ENCODE results near the gene NBEA.

NBEA gene

DNA sequence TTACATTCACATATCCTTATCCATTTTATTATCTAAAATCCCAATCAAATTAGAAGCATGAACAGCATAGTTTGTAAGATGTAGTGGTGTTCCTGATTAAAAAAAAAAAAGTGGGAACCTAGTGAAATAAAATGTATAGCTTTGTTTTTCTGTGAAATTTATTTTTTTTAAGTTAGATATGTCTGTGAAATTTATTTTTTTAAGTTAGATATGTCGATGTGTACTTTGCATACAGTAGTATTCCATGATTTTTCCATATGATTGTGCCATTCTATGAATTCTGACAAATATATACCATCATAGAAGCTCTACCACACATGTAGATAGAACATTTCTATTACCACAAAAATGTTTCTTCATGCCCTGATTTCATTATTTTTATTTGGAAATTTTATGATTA lies 540.5 kb downstream of the NBEA start:
- H3K4me1 Mint-ChIP-seq (ENCODE audit: low read depth): no peaks in the 10 kb centered on the region
- H3K36me3 Mint-ChIP-seq (ENCODE audit: low read depth): no peaks in the 10 kb centered on the region
- no peaks in the 10 kb centered on the region for H3K9me3 Mint-ChIP-seq
- no peak overlapping the region for H3K4me3 Mint-ChIP-seq
- intact Hi-C loops (cut with micrococcal nuclease): no loop called here
- peaks cover 29% of the 10 kb centered on the region for H3K27me3 Mint-ChIP-seq
- H3K27ac Mint-ChIP-seq: no peak overlapping the region

DNA sequence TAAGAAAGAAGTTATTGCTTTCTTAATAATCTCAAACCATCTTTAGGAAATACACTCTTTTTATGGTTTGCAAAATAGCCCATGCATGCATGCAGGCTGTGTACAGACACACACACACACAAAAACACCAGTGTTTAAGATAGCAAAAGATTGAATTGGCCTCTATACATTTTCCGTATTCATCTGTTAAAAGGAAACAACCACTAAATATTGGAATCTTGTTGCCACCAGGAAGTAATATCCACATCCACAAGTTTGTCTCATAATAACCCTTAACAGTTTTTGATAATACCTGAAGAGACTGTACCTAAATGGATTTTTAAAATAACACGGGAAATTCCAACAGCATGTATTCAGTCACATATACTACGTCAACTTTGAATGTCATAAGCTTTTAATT lies 541.7 kb downstream of the NBEA start:
- Mint-ChIP-seq H3K4me3 (no peak overlapping the region), H3K9me3 (no peaks in the 10 kb centered on the region), H3K4me1 (ENCODE audit: low read depth) (no peaks in the 10 kb centered on the region), H3K36me3 (ENCODE audit: low read depth) (no peaks in the 10 kb centered on the region), H3K27ac (no peak overlapping the region), H3K27me3 (peaks cover 16% of the 10 kb centered on the region)
- intact Hi-C loops (cut with micrococcal nuclease): no loop called here

DNA sequence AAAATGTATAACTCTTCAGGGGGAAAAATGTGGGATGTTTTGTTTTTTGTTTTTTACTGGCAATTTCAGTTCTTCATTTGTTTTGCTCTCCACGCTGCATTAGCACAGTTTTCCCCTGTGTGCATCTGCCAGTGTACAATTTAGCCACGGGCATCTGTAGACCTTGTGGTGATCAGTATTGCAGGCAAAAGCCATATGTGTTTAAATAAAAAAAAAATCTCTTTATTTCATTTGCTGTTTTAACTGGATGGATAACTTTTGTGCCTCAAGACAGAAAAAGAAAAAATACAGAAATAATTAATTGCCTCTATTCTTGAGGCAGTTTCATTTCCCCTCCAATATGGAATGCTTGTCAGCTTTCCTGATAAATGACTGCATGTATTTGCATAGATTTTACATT lies 542.3 kb downstream of the NBEA start:
- intact Hi-C loops (cut with micrococcal nuclease): no loop called here
- no peak overlapping the region for H3K27ac Mint-ChIP-seq

DNA sequence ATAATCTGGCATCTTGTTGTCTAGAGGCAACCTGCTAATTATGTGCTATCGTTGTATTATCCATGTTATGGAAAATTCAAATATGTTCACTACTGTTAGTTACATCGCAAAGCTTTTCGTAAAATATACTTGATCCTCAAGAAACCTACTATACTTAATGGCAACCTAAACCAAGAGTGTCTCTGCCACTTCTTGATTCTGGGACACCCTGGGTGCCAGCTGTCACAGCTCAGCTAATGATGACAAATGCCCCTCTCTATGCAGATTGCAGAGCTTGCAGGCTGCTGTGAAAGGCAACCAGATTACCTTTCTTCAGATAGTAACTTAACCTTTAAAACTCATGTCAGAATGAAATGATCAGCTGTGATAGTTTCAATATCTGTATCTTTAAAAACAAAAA lies 543.4 kb downstream of the NBEA start:
- Mint-ChIP-seq H3K36me3 (ENCODE audit: low read depth) (no peaks in the 10 kb centered on the region), H3K27me3 (peaks cover 7% of the 10 kb centered on the region), H3K4me1 (ENCODE audit: low read depth) (no peaks in the 10 kb centered on the region), H3K4me3 (no peak overlapping the region), H3K9me3 (no peaks in the 10 kb centered on the region), H3K27ac (no peak overlapping the region)
- intact Hi-C loops (cut with micrococcal nuclease): no loop called here

More for the DNA sequence above, 542.3 kb downstream of the NBEA start:
- no peaks in the 10 kb centered on the region for H3K9me3 Mint-ChIP-seq
- no peaks in the 10 kb centered on the region for H3K36me3 Mint-ChIP-seq (ENCODE audit: low read depth)
- no peak overlapping the region for H3K4me3 Mint-ChIP-seq
- H3K27me3 Mint-ChIP-seq: peaks cover 10% of the 10 kb centered on the region
- H3K4me1 Mint-ChIP-seq (ENCODE audit: low read depth): no peaks in the 10 kb centered on the region

DNA sequence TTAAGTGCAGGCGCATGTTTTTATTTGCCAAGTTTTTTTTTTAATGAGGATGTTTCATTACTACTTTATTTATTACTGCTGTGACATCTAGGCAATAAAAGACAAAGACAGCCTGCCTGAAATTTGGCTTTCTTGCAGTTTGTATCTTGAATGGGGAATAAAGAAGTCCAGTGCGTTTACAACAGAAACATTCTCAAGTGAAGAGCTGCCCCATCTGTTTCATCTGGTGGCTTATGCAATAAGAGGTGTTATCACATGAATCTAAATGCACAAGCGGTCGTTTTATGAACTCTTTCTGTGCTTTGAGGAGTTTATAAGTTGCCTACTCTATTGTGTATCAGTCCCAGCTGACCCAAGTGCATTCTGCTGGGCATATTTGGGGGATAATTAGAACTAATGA lies 547.0 kb downstream of the NBEA start:
- H3K4me1 Mint-ChIP-seq (ENCODE audit: low read depth): no peaks in the 10 kb centered on the region
- H3K27ac Mint-ChIP-seq: no peak overlapping the region
- no peaks in the 10 kb centered on the region for H3K36me3 Mint-ChIP-seq (ENCODE audit: low read depth)
- peaks cover 2% of the 10 kb centered on the region for H3K27me3 Mint-ChIP-seq
- intact Hi-C loops (cut with micrococcal nuclease): no loop called here
- no peak overlapping the region for H3K4me3 Mint-ChIP-seq
- no peaks in the 10 kb centered on the region for H3K9me3 Mint-ChIP-seq

DNA sequence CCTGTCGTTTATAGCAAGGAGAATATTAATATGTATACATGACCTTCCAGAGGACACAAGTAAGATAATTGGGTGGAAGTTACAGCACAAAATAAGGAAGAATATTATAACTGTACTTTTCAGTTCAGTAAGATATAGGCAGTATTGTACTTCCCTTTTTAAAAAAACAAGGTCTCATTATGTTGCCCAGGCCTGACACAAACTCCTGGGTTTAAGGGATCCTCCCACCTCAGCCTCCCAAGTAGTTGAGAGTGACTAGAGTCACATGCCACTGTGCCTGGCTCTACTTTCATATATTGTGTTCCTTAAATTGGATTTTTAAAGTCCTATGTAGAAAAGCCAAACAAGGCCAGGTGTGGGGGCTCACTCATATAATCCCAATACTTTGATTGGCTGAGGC lies 553.9 kb downstream of the NBEA start:
- H3K9me3 Mint-ChIP-seq: peaks cover 8% of the 10 kb centered on the region
- intact Hi-C loops (cut with micrococcal nuclease): no loop called here

DNA sequence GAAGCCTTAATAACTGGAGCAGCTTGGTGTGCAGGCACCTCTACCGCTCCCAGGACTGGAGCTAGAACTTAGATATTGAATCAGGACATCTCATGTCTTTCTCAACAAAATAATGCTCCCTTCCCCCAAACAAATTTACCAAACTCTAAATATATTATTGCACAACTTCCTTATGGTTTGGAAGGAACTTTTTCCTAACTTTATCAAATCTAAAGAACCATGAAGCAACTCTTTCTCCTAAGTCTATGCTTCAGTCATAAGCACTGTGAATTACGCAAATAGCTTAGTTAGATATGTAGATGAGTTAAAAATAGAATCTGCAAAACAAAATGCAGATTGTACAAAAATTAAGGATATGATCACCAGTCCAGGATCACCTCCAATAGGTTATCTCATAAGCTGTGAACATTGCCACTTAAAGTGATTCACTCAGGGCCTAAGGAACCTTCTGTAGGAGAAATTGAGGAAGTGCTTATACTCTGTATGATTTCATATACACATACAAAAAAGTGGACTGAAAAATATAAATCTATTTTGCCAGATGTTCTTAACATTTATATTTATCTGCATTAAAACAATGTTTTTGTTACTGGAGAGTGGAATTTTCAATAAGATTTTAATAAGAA lies 554.8 kb downstream of the NBEA start:
- Mint-ChIP-seq H3K4me3 (no peak overlapping the region), H3K27ac (no peak overlapping the region), H3K36me3 (ENCODE audit: low read depth) (no peaks in the 10 kb centered on the region), H3K27me3 (no peaks in the 10 kb centered on the region), H3K9me3 (peaks cover 8% of the 10 kb centered on the region), H3K4me1 (ENCODE audit: low read depth) (peaks cover 8% of the 10 kb centered on the region)
- intact Hi-C loops (cut with micrococcal nuclease): no loop called here

More for the DNA sequence above, 553.9 kb downstream of the NBEA start:
- Mint-ChIP-seq H3K4me3 (no peak overlapping the region), H3K27ac (no peak overlapping the region), H3K4me1 (ENCODE audit: low read depth) (peaks cover 8% of the 10 kb centered on the region), H3K27me3 (no peaks in the 10 kb centered on the region), H3K36me3 (ENCODE audit: low read depth) (no peaks in the 10 kb centered on the region)

DNA sequence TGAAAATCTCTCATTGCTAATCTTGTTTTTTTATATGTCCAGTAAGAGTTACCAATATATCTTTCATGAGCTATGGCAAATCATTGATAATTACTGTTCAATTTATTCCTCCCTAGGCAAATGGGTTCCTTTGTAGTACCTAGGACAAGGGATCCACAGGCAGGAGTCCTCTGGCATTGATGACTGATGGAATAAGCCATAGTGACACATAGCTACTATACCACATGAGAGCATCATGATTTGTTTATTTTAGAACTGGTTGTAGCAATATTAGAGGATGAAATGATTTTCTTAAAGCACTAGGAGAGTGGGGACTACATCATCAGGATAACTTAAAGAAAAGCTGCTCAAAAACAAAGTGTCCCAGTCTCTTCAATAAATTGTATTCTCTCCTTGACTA lies 556.2 kb downstream of the NBEA start:
- no peak overlapping the region for H3K4me3 Mint-ChIP-seq
- H3K9me3 Mint-ChIP-seq: peaks cover 8% of the 10 kb centered on the region
- no peaks in the 10 kb centered on the region for H3K27me3 Mint-ChIP-seq
- H3K36me3 Mint-ChIP-seq (ENCODE audit: low read depth): no peaks in the 10 kb centered on the region
- H3K27ac Mint-ChIP-seq: no peak overlapping the region
- peaks cover 8% of the 10 kb centered on the region for H3K4me1 Mint-ChIP-seq (ENCODE audit: low read depth)
- intact Hi-C loops (cut with micrococcal nuclease): no loop called here

DNA sequence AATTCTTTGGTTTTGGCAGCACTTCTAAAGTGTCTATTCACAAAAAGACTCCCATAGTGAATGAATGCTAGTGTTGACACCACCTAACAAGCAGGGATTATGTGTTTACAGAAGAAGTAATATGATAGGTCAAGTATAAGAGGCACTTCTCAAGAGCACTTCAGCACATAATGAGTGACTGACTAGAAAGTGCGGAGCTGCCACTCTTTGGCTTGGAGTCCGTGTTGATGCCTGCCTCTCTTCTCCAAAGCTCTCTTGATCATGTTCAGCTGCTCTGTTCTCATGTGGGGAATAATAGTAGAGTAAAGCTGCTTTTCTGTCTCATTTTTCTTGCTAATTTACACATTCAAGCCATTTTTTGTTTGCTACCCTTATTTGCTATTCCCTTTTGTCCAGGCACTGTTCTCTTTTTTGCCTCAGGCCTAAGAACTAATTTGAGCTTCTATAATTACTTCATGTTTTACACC lies 557.2 kb downstream of the NBEA start:
- H3K4me1 Mint-ChIP-seq (ENCODE audit: low read depth): peaks cover 8% of the 10 kb centered on the region
- no peaks in the 10 kb centered on the region for H3K27me3 Mint-ChIP-seq
- no peaks in the 10 kb centered on the region for H3K36me3 Mint-ChIP-seq (ENCODE audit: low read depth)
- no peak overlapping the region for H3K4me3 Mint-ChIP-seq
- H3K9me3 Mint-ChIP-seq: peaks cover 8% of the 10 kb centered on the region
- no peak overlapping the region for H3K27ac Mint-ChIP-seq
- intact Hi-C loops (cut with micrococcal nuclease): no loop called here

DNA sequence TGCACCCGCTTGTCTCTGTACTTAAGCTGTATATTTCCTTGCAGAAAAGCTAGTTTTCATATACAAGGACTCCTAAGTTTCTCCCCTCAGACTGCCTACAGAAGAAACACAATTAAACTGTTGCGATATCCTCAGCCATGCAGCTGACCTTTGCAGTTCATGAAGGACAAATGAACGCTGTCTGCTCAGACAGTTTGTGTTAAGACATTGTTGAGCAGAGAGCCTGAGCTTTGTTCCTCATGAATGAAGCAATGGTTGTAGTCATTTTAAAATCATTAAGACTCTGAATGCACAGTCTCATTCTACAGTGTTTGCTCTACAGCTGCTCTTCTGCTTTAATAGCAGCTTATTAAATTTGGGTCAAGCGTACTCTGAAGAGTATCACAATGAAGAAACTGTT lies 557.6 kb downstream of the NBEA start:
- intact Hi-C loops (cut with micrococcal nuclease): no loop called here
- Mint-ChIP-seq H3K4me3 (no peak overlapping the region), H3K4me1 (ENCODE audit: low read depth) (peaks cover 8% of the 10 kb centered on the region), H3K27ac (no peak overlapping the region), H3K9me3 (peaks cover 4% of the 10 kb centered on the region), H3K36me3 (ENCODE audit: low read depth) (no peaks in the 10 kb centered on the region), H3K27me3 (no peaks in the 10 kb centered on the region)

DNA sequence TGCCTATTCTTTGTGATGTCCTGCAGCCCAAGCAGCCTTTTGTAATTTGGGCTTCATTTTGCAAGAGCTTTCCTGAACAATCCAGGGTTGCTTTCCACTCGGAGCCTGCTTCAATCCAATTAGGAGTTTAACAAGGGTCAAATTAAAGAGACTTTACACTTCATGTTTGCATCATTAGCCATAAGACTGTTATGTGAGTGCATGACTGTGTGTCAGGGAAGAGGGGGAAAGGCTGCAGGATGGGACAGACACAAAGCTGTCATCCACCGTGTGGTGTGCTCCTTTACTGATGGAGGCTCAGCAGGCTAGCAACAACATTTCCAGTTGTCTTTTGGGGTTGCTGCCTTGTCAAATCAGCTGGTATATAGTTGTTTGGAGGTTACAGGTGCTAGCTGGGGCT lies 558.1 kb downstream of the NBEA start:
- H3K36me3 Mint-ChIP-seq (ENCODE audit: low read depth): no peaks in the 10 kb centered on the region
- intact Hi-C loops (cut with micrococcal nuclease): no loop called here
- H3K4me3 Mint-ChIP-seq: no peak overlapping the region
- H3K9me3 Mint-ChIP-seq: no peaks in the 10 kb centered on the region
- no peaks in the 10 kb centered on the region for H3K27me3 Mint-ChIP-seq
- H3K27ac Mint-ChIP-seq: no peak overlapping the region
- H3K4me1 Mint-ChIP-seq (ENCODE audit: low read depth): peaks cover 8% of the 10 kb centered on the region

DNA sequence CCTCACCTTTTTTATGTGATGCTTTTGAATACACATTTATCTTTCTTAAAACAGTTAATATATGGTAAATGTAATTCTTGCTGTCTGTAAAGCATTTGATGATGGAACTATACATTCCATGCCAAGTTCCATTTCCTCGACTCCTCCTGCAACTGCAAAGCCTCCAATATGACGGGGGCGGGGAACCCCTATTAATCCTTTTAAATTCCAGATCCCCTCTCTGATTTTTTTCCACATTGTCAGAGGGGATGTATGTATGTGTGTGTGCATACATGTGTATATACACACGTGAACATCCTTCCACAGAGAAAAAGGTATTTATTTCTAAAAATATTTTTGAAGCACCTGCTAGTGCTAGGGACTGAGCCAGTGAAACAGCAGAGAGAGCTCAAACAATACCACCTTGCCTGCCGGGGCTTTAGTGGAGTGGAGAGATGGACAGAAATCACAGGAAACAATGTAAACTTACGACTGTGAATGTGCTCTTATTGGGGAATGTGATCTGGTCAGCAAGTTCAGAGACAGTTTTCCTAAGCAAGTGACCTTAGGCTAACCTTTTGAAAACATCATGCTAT lies 559.7 kb downstream of the NBEA start:
- H3K36me3 Mint-ChIP-seq (ENCODE audit: low read depth): no peaks in the 10 kb centered on the region
- H3K27ac Mint-ChIP-seq: no peak overlapping the region
- no peaks in the 10 kb centered on the region for H3K4me1 Mint-ChIP-seq (ENCODE audit: low read depth)
- H3K4me3 Mint-ChIP-seq: no peak overlapping the region
- intact Hi-C loops (cut with micrococcal nuclease): no loop called here
- H3K9me3 Mint-ChIP-seq: no peaks in the 10 kb centered on the region
- H3K27me3 Mint-ChIP-seq: no peaks in the 10 kb centered on the region

DNA sequence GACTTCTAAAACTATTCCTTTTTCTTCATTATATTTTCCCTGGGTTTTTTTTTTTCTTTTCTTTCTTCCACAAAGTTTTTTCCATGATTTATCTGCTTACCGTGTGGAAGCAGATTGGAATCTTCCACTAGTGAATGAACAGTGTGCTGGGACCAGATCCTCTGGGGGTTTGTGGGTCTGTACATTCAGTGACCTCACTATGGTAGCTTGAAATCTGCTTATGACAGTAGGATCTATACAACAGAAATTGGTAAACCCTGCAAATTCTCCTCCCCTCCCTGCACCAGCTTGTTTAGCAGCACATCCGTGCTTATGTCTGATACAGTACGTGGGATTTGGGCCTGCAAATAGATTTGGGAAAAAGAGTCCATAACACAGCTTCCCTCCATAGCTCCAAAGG lies 560.4 kb downstream of the NBEA start:
- Mint-ChIP-seq H3K9me3 (no peaks in the 10 kb centered on the region), H3K4me1 (ENCODE audit: low read depth) (no peaks in the 10 kb centered on the region), H3K4me3 (no peak overlapping the region), H3K27ac (no peak overlapping the region), H3K36me3 (ENCODE audit: low read depth) (no peaks in the 10 kb centered on the region), H3K27me3 (no peaks in the 10 kb centered on the region)
- intact Hi-C loops (cut with micrococcal nuclease): no loop called here

DNA sequence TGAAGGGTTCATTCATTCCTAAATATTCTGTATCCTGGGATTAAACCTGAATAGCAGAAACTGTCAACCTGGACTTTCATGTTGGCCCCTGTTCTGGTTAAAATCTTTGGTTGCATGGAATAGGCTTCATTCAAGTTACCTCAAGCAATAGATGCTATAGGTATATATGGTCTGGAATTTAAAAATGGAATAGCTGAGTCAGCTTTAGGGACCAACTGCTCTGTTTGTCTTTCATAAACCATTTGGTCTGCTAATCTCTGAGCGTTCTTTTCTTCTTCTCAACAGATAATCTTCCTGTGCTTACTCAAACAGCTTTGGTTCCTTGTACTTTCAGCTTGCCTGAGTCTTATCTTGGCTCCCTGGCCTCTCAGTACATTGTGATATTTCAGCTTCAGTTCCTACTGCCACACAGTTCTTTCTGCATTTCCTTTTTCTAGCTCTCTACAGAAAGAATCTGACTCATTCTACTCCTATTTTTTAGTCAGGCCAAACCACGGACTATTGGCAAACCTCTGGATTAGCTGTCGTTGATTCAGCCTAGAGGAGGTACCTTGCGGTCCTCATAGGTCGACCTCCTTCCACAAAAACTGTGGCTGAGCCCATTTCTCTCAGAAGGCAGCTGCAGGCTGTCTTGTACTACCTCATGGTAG lies 570.3 kb downstream of the NBEA start:
- no peaks in the 10 kb centered on the region for H3K36me3 Mint-ChIP-seq (ENCODE audit: low read depth)
- intact Hi-C loops (cut with micrococcal nuclease): no loop called here
- H3K9me3 Mint-ChIP-seq: no peaks in the 10 kb centered on the region
- H3K4me3 Mint-ChIP-seq: no peak overlapping the region
- H3K4me1 Mint-ChIP-seq (ENCODE audit: low read depth): peaks cover 6% of the 10 kb centered on the region
- no peak overlapping the region for H3K27ac Mint-ChIP-seq
- H3K27me3 Mint-ChIP-seq: no peaks in the 10 kb centered on the region

DNA sequence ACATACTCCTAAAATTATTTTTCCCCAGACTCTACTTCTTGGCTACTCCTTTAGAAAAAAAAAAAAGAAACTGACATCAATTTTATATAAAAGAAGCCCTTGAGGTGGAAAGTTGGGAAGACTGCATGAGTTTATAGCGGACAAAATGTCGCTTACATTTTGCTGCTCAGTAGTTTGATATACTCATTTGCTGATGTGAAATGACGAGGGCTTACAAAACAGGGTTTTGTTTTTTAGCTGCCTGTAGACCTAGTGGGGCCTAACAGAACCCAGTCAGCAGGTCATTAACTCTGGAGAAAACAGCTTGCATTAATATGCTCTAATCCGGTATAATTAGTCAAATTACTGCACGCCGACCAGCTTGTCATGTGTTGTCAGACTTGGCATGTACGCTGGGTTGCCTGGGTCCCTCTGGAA lies 572.0 kb downstream of the NBEA start:
- intact Hi-C loops (cut with micrococcal nuclease): no loop called here
- no peaks in the 10 kb centered on the region for H3K9me3 Mint-ChIP-seq
- H3K27me3 Mint-ChIP-seq: no peaks in the 10 kb centered on the region
- peaks cover 6% of the 10 kb centered on the region for H3K4me1 Mint-ChIP-seq (ENCODE audit: low read depth)
- no peaks in the 10 kb centered on the region for H3K36me3 Mint-ChIP-seq (ENCODE audit: low read depth)
- no peak overlapping the region for H3K27ac Mint-ChIP-seq
- H3K4me3 Mint-ChIP-seq: no peak overlapping the region

Measured in dendritic cell treated with granulocyte-macrophage colony-stimulating factor and Interleukin-4, amounts not matched to agents 40 ng/mL and 50 ng/mL, for 4 days (primary cell).